Gastrocnemius medialis (tissue), 4 donors: ENCODE results near the gene ANKRD17.

Source experiments
- POLR2A ChIP-seq, 2 donors: fragments of 450-650 bp; IDR thresholded peaks; one replicate each; pipeline ENCODE4 v1.6.1; 2017; ENCODE audit warnings: antibody characterized with exemption in 2 of 2, mild to moderate bottlenecking in 2 of 2, moderate library complexity in 2 of 2
- TF ChIP-seq, protein P1 (sequence below), 5 experiments: fragments of 450-650 bp in 3 of 5; fragments of 200-600 bp in 2 of 5; sonication (generic) in 2 of 5; IDR thresholded peaks in 4 of 5; conservative IDR thresholded peaks in 1 of 5; 1 replicate in 4 of 5; 2 replicates in 1 of 5; pipeline ENCODE4 v1.5.1; 2016 to 2019; ENCODE audit warnings: antibody characterized with exemption in 5 of 5, mild to moderate bottlenecking in 3 of 5, moderate library complexity in 3 of 5

DNA sequence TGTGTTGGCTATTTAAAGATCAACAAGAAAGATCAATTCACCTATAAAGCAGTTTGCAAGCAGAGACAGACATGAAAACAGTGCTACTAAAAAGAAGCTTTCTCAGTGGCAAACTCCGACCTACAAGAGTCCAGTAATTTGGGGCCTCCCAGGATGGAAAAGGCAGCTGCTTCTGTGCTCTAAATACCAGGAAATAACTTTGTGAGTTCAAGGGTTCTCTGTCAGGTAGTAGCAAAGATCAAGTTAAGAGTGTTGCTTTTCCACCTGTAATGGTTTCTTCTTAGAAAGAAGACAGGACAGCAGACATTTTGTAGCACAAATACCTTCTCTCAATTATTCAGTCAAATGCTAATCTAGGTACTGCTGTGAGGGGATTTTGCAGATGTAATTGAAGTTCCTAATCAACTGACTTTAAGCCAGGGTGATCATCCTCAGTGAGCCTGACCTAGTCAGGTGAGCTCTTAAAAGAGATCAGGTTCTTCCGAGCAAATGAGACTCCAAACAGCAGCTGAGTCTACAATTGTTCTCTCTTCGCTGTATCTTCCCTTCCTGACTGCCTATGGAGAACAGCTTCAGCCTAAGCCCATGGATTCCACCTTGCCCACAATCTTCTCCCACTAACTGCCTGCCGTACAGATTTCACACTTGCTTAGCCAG lies 13.5 kb downstream of the ANKRD17 start:
- TF ChIP-seq, protein P1, sequence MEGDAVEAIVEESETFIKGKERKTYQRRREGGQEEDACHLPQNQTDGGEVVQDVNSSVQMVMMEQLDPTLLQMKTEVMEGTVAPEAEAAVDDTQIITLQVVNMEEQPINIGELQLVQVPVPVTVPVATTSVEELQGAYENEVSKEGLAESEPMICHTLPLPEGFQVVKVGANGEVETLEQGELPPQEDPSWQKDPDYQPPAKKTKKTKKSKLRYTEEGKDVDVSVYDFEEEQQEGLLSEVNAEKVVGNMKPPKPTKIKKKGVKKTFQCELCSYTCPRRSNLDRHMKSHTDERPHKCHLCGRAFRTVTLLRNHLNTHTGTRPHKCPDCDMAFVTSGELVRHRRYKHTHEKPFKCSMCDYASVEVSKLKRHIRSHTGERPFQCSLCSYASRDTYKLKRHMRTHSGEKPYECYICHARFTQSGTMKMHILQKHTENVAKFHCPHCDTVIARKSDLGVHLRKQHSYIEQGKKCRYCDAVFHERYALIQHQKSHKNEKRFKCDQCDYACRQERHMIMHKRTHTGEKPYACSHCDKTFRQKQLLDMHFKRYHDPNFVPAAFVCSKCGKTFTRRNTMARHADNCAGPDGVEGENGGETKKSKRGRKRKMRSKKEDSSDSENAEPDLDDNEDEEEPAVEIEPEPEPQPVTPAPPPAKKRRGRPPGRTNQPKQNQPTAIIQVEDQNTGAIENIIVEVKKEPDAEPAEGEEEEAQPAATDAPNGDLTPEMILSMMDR (IDR thresholded peaks at IDR 0.05 in 4 of 5, conservative IDR thresholded peaks at IDR 0.05 in 1 of 5), result no peak
- TF ChIP-seq POLR2A (IDR thresholded peaks at IDR 0.05), result no peak
